Measurements from ENCODE around the gene SNUPN.
"Not testable (repeated sequence)": the region's sequence is repeated elsewhere in the genome, so short reads cannot be mapped to it uniquely, and the experiment has no call there.

SNUPN gene

GRCh38 chr15:75633922-75634321, 8.4 kb upstream of the SNUPN start:
- not testable (repeated sequence) for DNase-seq

- no peak for DNase-seq
Observed at GRCh38 chr15:75631935-75632334, 6.4 kb upstream of the SNUPN start.

GRCh38 chr15:75622505-75622904, 3.0 kb downstream of the SNUPN start:
- no peak for DNase-seq

GRCh38 chr15:75620841-75621391, 4.6 kb downstream of the SNUPN start:
- DNase-seq, result peak; percentile 87

GRCh38 chr15:75620058-75620820, 5.3 kb downstream of the SNUPN start:
- peak; percentile 79 for DNase-seq

GRCh38 chr15:75616766-75617165, 8.8 kb downstream of the SNUPN start:
- DNase-seq, result no peak

GRCh38 chr15:75606711-75607699, 18.5 kb downstream of the SNUPN start:
- peak; percentile 50 for DNase-seq

GRCh38 chr15:75606026-75606425, 19.5 kb downstream of the SNUPN start:
- no peak for DNase-seq

- peak; percentile 58 for DNase-seq
Observed at GRCh38 chr15:75599401-75599800, 26.1 kb downstream of the SNUPN start.

GRCh38 chr15:75598361-75598760, 27.2 kb downstream of the SNUPN start:
- no peak for DNase-seq

- no peak for DNase-seq
Observed at GRCh38 chr15:75597667-75598341, 27.7 kb downstream of the SNUPN start.

GRCh38 chr15:75596703-75597345, 28.7 kb downstream of the SNUPN start:
- DNase-seq, result no peak

GRCh38 chr15:75594276-75594675, 31.2 kb downstream of the SNUPN start:
- DNase-seq, result no peak

- DNase-seq, result no peak
Observed at GRCh38 chr15:75591655-75592364, 33.7 kb downstream of the SNUPN start.

GRCh38 chr15:75590239-75590638, 35.3 kb downstream of the SNUPN start:
- DNase-seq, result no peak

GRCh38 chr15:75589071-75589470, 36.5 kb downstream of the SNUPN start:
- DNase-seq, result no peak

GRCh38 chr15:75586422-75586821, 39.1 kb downstream of the SNUPN start:
- DNase-seq, result not testable (repeated sequence)

GRCh38 chr15:75584121-75584520, 41.4 kb downstream of the SNUPN start:
- no peak for DNase-seq

GRCh38 chr15:75583701-75584100, 41.8 kb downstream of the SNUPN start:
- DNase-seq, result no peak

- not testable (repeated sequence) for DNase-seq
Observed at GRCh38 chr15:75582943-75583342, 42.6 kb downstream of the SNUPN start.

Measured in fibroblast of skin of back (primary cell).